ENCODE measurements around the gene PJVK.

DNA sequence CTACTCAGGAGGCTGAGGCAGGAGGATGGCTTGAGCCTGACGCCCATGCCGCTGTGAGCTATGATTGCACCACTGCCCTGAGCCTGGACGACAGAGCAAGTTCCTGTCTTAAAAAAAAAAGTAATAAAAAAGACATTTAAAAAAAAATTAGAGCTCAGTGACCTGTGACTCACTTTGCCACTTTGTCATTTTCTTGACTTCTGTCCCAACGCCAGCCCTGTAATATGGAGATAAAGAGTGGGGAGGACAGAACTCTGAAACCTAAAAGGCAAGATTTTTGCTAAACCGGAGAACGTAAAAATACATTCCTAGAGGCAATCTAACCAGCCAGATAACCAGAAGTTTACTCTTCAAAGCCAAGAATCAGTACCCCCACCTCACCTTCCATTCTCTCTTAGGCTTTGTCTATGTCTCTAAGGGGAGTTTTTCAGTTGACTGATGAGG, 49.2 kb upstream of the PJVK start:
- TF ChIP-seq, protein P1, sequence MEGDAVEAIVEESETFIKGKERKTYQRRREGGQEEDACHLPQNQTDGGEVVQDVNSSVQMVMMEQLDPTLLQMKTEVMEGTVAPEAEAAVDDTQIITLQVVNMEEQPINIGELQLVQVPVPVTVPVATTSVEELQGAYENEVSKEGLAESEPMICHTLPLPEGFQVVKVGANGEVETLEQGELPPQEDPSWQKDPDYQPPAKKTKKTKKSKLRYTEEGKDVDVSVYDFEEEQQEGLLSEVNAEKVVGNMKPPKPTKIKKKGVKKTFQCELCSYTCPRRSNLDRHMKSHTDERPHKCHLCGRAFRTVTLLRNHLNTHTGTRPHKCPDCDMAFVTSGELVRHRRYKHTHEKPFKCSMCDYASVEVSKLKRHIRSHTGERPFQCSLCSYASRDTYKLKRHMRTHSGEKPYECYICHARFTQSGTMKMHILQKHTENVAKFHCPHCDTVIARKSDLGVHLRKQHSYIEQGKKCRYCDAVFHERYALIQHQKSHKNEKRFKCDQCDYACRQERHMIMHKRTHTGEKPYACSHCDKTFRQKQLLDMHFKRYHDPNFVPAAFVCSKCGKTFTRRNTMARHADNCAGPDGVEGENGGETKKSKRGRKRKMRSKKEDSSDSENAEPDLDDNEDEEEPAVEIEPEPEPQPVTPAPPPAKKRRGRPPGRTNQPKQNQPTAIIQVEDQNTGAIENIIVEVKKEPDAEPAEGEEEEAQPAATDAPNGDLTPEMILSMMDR (conservative IDR thresholded peaks at IDR 0.05), result no peak
- TF ChIP-seq ZFX (IDR thresholded peaks at IDR 0.05), result no peak
